H1 (cell line): ENCODE measurements around the gene ADCY2. TPM values are rescaled to one million over a fixed set of nuclear protein-coding genes. Genes with fewer than 3 reads are reported as not detected.

Source experiments
- CHD2 ChIP-seq: IDR thresholded peaks from 2 replicates; pipeline ENCODE4 v1.6.1; 2012; ENCODE audit warnings: low read length, improper control_type of control experiment
- polyA plus RNA-seq, 7 experiments: library from polyadenylated mRNA; depleted of rRNA in 3 of 7; stranded (reverse) in 5 of 7; unstranded in 2 of 7; fragments of >200 nt in 5 of 7; fragments of 200-250 nt in 2 of 7; gene quantifications; 1 replicate in 5 of 7; 2 replicates in 1 of 7; 4 replicates in 1 of 7; pipeline versions ENCODE4 v1.2.1 to v1.2.3, GENCODE V29; 2011 to 2013; ENCODE audit warnings: missing spikeins in 2 of 7, mixed read lengths in 2 of 7
- total RNA-seq: library from RNA; stranded (reverse); fragmentation: NEBNext Ultra II Directional; extraction: Animal tissue kit (Norgen Biotek cat#: 25700); gene quantifications from 2 replicates; pipeline ENCODE4 v1.2.1, GENCODE V29; 2021

ADCY2 gene
- total and polyA plus RNA-seq, 2 of the 8 experiments (the other 6 are each of a cell fraction or from before 2014, with no cell fraction given), result 35.8 to 122 TPM

DNA sequence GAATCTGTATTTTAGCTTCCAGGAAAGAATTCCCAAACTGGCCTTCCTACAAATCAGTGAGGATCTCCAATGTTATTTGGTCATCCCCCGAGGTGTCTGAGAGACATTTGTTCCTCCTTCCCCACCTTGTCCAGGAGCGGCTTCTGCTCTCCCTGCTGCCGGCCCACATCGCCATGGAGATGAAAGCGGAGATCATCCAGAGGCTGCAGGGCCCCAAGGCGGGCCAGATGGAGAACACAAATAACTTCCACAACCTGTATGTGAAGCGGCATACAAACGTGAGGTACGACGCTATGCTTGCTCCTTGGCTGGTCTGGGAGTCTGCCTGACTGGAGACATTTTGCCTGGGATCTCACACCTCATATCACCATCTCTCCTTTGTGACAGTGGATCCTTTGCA is 294.6 kb downstream of the ADCY2 start (continued):
- no peak for TF ChIP-seq CHD2
